ENCODE measurements around the gene AGAP3. TPM values are rescaled to one million over a fixed set of nuclear protein-coding genes. Genes with fewer than 3 reads are reported as not detected.
"Not testable (repeated sequence)": the region's sequence is repeated elsewhere in the genome, so short reads cannot be mapped to it uniquely, and the experiment has no call there.

Gene AGAP3
- 10 to 100 TPM; 41.2 to 48.5 TPM for total RNA-seq

DNA sequence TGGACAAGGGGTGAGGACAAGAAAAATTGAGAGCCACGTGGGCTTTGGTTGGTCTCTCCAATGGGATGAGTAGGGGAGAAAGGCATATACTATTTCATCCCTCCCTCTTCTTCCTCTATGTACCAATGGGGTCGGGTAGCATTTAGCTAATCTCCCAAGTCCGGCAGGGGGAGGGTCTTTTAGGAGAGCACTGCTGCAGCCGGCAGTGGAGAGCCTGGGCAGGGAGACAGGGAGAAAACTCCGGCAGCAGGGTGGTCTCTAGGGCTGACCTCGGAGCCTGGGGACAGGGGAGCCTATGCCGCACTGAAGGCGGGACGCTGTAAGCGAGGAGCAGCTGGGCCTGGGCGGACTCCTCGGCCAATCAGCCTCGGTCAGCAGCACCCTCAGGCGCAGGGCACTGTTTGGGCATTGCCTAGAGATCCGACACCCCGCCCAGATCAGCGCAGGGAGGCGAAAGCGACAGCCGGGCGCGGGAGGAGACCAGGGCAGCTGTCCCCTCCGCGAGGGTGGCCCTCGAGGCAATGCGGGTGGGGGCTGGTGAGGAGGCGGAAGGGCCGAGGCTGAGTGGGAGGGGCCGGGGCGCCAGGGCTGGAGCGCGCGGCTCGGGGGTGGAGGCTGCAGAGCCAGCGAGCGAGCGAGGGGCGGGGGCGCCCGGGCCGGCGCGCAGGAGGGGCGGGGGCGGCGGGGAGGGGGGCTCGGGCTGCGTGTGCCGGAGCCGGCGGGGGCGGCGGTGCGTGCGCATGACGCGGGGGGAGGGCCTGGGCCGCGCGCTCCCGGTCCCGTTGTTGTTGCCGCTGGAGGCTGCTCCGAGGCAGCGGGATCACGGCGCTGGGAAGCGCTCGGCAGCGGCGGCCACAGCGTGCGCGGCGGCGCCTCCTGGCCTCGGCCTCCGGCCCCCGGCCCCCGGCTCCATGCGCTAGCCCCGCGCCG is at the start of gene AGAP3:
Gene AGAP3, plus strand, starts transcription at position 785 of the 930 bp plus-strand sequence. CDS start 267 bp downstream, outside the sequence.
- ChIA-PET CTCF (interaction anchor here (1.1 to 1.8 kb wide), 3 partner anchors 25 to 28 kb away, joined by 3 to 7 read pairs (median 3); partner anchors contain the start of genes CDK5 and SLC4A2), POLR2A (no interaction called here)

DNA sequence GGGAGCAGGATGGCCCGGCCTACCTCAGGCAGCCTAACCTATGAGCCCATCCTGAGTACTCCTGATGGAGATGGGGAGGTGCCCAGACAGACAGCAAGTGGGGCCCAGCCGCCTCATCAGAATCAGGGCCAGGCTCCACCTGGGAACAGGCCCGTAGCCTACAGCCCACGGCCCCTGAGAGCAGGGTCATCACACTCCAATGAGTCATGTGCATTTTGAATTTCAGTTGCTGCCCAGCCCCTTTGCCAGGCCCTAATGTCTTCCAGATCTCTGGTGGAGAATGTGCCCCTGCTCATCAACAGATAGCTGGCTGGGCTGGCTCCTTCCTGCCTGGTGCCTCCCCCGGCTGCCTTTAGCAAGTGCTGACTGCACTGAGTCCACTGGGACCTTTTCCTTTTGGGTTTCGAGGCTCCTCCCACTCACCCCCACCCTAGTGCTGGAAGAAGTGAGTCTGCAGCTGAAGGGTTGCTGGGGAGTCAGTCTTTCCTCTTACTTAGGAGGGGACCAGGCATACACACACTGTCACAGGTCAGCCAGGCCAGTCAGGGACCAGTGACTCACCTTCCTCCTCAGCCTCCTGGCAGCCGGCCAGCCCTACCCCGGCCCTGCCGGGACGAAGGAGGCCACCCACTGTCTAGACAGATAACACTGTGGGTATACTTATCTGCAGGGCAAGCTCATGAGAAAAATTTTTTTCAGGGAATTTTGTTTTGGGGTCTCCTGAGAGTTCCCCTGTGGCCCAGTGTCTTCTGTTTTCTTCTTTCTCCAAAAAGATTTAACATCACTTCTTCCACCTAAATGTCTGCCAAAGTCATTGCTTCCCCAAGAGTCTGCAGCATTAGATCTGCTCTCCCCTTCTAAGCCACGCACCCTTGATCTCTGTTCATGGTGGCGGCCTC is 47.1 kb upstream of the AGAP3 start:
- ChIA-PET CTCF (interaction anchor here (0.8 to 1.7 kb wide), 4 partner anchors 11 to 72 kb away, joined by 3 to 6 read pairs (median 3); partner anchors contain the start of gene ABCB8), POLR2A (interaction anchor here (0.7 to 1.9 kb wide), 3 partner anchors 11 to 187 kb away, joined by 3 to 7 read pairs (median 3); partner anchors contain the start of genes ABCB8 and ABCF2)

DNA sequence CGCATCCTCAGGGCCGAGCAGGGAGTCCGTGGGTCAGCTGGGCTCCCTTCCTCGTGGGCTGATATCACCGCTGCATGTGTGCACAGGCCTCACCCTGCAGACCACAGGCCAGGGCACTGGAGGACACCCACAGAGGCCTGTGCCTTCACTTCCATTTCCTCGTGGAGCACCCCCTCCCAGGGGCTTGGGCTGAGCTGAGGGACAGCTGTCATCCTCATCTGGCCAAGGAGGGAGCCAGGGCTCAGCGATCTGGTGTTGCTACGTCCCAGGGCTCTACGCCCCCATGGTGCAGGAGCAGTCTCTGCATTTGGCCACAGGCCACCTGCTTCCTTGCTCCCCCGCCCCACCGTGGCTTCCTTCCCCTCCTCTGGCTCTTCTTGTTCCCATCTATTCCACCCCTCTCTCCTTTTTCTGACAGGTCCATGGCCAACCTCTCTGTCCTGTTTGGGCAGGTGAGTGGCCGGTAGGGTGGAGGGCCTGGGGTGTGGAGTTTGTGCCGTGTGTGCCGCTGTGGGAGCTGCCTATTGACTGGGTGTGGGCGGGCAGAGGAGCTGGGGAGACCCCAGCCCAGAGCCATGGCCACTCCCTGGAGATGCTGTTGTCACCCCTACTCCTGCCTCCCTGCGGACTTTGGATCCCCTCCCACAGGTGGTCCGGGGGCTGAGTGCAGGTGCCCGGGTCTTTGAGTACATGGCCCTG is 46.3 kb upstream of the AGAP3 start:
- CTCF ChIA-PET = interaction anchor here (0.8 to 1.3 kb wide), 3 partner anchors 21 to 71 kb away, joined by 3 read pairs; no protein-coding TSS in a partner anchor
- POLR2A ChIA-PET = interaction anchor here (0.7 to 1.9 kb wide), 3 partner anchors 11 to 21 kb away, joined by 3 to 10 read pairs (median 7); partner anchors contain the start of gene ABCB8

DNA sequence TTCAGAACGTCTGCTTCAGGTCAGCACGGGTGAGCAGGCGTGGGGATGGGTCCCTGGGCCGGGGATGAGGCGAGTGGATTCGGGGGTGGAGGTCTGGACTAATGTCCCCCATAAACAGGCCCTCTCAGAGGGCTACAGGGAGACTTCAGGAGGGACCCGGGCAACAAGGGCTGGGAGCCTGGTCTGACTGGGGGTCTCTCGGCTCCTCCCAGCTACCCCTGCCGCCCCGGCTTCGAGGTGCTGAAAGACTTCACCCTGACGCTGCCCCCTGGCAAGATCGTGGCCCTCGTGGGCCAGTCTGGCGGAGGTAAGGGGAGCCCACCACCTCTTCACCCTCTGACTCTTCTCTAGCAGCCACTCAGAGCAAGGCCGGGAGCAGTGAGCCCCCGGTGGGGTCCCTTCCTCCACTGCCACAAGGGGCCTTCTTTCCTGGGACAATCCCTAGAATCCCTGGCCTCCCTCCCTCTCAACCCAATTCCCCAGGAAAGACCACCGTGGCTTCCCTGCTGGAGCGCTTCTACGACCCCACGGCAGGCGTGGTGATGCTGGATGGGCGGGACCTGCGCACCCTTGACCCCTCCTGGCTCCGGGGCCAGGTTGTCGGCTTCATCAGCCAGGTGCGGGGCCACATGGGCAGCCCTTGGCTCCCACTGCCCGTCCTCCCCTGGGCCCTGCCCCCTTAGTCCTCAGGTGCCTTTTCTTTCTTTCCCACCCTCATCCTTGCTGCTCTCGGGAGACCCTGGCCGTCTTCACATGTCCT is 45.5 kb upstream of the AGAP3 start:
- ChIA-PET POLR2A (interaction anchor here (1.5 kb wide), 1 partner anchor 10 kb away, joined by 10 read pairs; no protein-coding TSS in a partner anchor), CTCF (no interaction called here)

DNA sequence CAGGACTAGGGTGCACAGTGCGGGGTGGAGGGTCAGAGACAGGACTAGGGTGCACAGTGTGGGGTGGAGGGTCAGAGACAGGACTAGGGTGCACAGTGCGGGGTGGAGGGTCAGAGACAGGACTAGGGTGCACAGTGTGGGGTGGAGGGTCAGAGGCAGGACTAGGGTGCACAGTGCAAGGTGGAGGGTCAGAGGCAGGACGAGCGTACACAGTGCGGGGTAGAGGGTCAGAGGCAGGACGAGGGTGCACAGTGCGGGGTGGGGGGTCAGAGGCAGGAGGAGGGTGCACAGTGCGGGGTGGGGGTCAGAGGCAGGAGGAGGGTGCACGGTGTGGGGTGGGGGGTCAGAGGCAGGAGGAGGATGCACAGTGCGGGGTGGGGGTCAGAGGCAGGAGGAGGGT is 42.8 kb upstream of the AGAP3 start:
- CTCF ChIA-PET, POLR2A ChIA-PET: not testable (repeated sequence)

DNA sequence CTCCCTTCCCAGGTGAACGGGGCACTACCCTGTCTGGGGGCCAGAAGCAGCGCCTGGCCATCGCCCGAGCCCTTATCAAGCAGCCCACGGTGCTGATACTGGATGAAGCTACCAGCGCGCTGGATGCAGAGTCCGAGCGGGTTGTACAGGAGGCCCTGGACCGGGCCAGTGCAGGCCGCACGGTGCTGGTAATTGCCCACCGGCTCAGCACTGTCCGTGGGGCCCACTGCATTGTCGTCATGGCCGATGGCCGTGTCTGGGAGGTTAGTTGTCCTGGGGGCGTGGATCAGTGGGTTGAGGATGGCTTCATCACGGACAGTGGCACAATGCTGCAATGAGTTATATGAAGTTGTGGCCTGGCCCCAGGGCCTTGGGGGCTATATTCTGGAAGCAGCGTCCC is 42.3 kb upstream of the AGAP3 start:
- ChIA-PET POLR2A (no interaction called here), CTCF (no interaction called here)

DNA sequence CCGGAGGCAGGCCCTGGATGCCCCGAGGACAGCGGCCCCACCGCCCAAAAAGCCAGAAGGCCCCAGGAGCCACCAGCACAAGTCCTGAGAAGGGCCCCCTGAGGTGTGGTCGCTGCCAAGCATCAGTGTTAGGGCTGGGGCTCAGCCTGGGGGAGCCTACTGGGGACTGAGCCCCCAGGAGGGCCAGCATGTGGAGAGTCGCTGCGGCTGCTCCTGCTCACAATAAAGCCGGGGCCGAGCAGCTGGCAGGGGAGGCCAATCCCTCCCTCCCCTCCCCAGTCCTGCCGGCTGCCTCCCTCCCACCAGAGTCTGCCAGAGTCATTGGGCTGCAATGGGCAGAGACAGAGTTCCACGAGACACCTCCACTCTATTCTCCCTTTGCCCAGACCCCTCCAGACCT is 41.0 kb upstream of the AGAP3 start:
- CTCF ChIA-PET = no interaction called here
- POLR2A ChIA-PET = interaction anchor here (0.6 kb wide), 1 partner anchor 135 kb away, joined by 5 read pairs; no protein-coding TSS in a partner anchor

DNA sequence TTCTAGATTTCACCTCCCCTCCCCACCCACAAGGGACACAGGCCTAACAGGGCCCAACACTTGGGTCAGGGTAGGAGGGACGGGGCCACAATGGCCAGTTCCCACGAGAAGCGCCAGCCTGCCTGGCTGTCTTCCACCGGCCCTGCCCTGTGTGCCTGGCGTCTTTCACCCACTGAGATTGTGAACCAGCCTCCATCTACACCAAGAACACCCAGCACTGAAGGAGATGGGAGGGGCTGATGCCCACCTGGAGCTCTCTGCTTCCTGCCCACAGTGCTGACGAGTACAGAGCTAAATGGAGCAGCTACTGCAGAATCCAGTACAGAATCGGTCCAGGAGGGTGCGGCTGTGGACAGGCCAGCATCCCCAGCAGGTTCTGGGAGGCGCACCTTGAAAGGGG is 40.3 kb upstream of the AGAP3 start:
- ChIA-PET POLR2A (interaction anchor here (0.5 kb wide), 1 partner anchor 1564 kb away, joined by 3 read pairs; no protein-coding TSS in a partner anchor), CTCF (interaction anchor here (0.5 to 1.2 kb wide), 2 partner anchors 33 to 119 kb away, joined by 3 read pairs; no protein-coding TSS in a partner anchor)

DNA sequence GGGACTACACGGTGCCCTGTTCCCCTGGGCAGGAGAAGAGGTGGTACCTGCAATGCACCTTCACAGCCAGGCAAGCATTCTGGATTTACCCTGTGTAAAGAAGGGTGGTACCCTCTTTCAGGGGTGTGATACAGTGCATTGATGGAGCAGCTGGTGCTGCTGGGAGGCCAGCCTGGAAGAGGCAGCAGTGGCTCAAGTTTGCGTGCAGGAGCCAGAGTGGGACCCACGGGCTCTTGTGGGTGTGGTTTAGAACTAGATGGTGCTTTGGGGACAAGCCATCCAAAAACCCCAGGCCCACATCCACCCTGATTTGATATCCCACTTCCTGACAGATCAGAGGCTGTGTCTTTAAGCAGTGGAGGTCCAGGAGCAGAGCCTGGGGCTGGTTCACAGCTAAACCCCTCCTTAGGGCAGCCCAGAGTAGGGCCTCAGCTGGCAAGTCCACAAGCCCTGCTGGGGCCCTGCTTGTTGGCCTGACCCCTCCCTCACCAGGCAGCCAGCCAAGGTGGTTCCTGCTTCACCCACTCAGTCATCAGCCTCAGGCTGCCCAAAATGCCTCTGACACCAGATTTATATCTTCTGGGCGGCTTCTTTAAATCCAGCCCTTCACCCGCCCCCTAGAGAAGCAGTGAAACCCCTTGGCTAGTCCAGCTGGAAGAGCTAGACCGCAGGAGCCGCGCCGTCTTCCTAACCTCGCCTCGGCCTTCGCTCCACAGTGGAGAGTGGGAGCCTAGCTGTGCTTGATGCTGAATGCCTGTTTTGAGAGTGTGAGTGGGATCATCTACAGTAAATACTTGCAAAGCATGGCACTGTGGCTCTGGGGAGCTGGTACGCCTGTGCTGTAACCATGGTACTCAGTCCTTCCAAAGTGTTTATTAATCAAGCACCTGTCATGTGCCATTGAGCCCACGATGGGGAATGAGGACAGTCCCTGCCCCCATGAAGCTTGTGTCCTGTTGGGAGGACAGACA is 39.4 kb upstream of the AGAP3 start:
- ChIA-PET CTCF (interaction anchor here (1.2 kb wide), 1 partner anchor 34 kb away, joined by 3 read pairs; no protein-coding TSS in a partner anchor), POLR2A (no interaction called here)

DNA sequence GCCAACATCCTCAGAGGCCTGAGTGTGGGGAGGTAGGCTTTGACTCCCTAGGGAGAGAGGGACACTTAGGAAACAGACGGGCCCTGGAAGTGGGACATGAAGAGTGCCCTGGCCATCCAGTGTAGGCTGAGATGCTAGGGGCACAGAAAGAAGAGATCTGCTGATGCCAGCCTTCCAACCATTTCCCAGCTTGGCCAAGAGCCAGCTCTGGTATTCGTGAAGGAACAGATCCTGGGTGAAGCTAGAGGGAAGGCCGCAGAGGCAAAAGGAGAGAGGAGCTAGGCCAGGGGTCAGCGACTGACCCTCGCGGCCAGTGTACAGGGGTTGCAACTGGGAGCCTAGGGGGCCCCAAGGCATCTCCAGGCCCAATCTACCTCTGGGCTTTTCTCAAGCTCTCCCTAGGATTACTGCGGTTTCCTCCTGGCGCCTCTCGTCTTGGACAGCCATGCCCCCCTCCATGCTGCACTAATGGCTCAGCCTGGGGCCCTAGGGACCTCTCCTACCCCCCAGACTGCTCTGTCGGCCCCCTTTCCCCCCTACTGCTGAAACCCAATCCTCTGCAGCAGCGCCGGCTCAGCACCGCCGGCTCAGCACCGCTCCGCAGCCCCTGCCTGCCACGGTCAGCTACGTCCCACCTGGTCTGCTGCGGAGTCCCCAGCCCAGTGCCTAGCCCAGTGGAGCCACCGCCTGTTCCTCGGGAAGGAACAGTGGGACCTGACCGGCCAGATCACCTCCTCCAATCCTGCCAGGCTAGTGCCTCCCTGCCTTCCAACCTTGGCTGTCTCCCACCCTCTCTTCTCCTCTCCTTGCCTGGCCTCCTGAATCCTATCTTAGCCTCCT is 38.1 kb upstream of the AGAP3 start, which contains the start of gene ASIC3:
Gene ASIC3, plus strand, starts transcription at position 556 of the 840 bp plus-strand sequence. CDS start 355 bp downstream, outside the sequence.
- POLR2A ChIA-PET = no interaction called here
- CTCF ChIA-PET = no interaction called here

DNA sequence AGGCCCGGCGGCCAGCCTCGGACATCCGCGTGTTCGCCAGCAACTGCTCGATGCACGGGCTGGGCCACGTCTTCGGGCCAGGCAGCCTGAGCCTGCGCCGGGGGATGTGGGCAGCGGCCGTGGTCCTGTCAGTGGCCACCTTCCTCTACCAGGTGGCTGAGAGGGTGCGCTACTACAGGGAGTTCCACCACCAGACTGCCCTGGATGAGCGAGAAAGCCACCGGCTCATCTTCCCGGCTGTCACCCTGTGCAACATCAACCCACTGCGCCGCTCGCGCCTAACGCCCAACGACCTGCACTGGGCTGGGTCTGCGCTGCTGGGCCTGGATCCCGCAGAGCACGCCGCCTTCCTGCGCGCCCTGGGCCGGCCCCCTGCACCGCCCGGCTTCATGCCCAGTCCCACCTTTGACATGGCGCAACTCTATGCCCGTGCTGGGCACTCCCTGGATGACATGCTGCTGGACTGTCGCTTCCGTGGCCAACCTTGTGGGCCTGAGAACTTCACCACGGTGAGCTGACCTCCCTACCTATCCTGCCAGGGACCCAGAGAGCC is 37.3 kb upstream of the AGAP3 start:
- CTCF ChIA-PET = no interaction called here
- POLR2A ChIA-PET = no interaction called here

DNA sequence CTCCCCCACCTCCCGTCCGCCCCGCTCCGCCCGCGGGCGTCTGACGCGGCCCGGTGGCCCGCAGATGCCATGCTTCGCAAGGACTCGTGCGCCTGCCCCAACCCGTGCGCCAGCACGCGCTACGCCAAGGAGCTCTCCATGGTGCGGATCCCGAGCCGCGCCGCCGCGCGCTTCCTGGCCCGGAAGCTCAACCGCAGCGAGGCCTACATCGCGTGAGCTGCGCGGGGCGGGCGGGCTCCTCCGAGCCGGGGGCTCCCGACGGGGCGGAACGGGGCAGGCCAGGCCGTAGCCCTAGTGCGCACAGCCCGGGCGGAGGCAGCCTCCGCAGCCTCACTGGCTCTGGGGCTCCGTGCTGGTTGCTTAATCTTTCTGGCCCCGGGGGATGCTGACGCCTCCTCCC is 35.2 kb upstream of the AGAP3 start:
- POLR2A ChIA-PET = interaction anchor here (0.9 to 1.4 kb wide), 3 partner anchors 11 to 18 kb away, joined by 3 to 10 read pairs (median 4); no protein-coding TSS in a partner anchor
- CTCF ChIA-PET = interaction anchor here (1.0 kb wide), 1 partner anchor 65 kb away, joined by 3 read pairs; no protein-coding TSS in a partner anchor

DNA sequence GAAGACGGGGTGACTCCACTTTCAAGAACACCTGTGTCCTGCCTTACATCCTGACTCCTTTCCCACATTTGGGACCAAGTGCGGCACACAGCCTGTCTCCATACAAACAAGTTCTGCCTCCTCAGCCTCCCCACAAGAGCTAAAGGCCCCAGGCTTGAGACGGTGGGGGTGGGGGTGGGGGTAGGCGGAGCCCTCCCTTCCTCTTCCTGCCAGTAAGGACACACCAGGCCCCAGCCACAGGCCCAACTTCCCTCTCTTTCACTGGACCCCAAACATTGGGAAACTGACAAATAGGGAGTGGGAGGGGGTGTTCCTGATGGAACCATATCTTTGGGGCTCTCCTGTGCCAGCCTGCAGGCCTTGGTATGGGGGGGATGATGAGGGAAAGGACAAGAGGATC is 33.2 kb upstream of the AGAP3 start:
- ChIA-PET CTCF (no interaction called here), POLR2A (no interaction called here)

DNA sequence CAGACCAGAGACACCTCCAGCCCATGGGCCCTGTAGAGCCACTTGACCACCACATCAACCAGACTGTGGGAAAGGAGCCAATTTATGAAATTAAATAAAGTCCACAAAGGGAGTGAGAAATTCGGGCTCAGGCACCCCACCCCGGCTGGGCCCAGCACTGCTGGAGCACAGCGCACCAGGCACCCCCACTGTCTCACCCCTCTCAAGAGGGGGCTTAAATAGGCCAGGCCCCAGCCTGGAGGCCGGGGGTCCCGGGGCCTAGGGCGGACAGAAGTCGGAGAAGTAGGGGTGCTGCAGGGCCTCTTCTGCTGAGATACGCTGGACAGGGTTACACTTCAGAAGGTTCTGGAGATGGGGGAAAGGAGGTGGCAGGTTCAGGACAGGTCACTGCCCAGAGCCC is 32.5 kb upstream of the AGAP3 start:
- POLR2A ChIA-PET = no interaction called here

DNA sequence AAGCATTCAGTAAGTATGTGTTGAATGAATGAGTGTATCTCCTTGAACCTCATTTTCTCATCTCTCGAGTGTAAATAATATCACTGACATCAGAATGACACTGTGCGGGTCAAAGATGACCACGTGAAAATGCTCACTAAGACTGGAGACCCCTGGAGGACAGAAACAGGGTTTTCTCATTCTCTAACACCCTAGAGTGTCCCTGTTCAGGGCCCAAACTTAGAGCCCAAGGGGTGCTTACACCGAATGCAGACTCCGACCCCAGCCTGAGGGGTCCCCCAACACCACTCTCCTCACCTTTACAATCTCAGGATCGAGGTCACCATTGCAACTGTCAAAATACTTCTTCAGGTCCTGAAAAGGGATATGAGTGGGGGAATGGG is 30.0 kb upstream of the AGAP3 start:
- ChIA-PET POLR2A (no interaction called here), CTCF (interaction anchor here (1.4 kb wide), 1 partner anchor 28 kb away, joined by 3 read pairs; the partner anchor contains the start of gene ABCB8)

More for the DNA sequence above, 32.5 kb upstream of the AGAP3 start:
- CTCF ChIA-PET = interaction anchor here (0.6 kb wide), 1 partner anchor 1284 kb away, joined by 3 read pairs; no protein-coding TSS in a partner anchor
